Measurements from ENCODE around the gene VDR. TPM values are rescaled to one million over a fixed set of nuclear protein-coding genes. Genes with fewer than 3 reads are reported as not detected.

Gene VDR
- polyA plus RNA-seq, 1 donor (not counting 4 experiments of a cell fraction or from before 2014, with no cell fraction given): 43.3 TPM

GRCh38 chr12:47860873-47861272, 43.9 kb downstream of the VDR start:
- no peak for TF ChIP-seq EZH2 (IDR thresholded peaks at IDR 0.05; ENCODE audit: low read length)
- dilution Hi-C loops (cut with MboI; ENCODE audit: extremely low pct_ligation_motif_present, low sequenced_read_pairs): no loop called here
- FAIRE-seq (no peak), DNase-seq (ENCODE audit: low read depth, low spot score) (no peak)
- Histone ChIP-seq H2AFZ (ENCODE audit: control insufficient read depth, low read length) (no peak overlapping the region), H3K27ac (ENCODE audit: control insufficient read depth, insufficient read depth, low read length) (no peak overlapping the region), H3K79me2 (ENCODE audit: control insufficient read depth, insufficient read depth, low read length) (peaks cover 2% of the 10 kb centered on the region), H3K36me3 (ENCODE audit: control insufficient read depth in 2 of 2, extremely low read depth in 1 of 2, insufficient read depth in 2 of 2, low read length in 2 of 2) (peaks cover 32 to 62% of the 10 kb centered on the region in 2 experiments), H3K27me3 (ENCODE audit: control insufficient read depth, extremely low read depth, insufficient read depth, low read length) (no peaks in the 10 kb centered on the region), H3K4me1 (ENCODE audit: control insufficient read depth, extremely low read depth, insufficient read depth, low read length) (peaks cover 44% of the 10 kb centered on the region), H3K9me3 (ENCODE audit: control insufficient read depth, low read depth, low read length) (no peaks in the 10 kb centered on the region), H3K9ac (ENCODE audit: control insufficient read depth, extremely low read depth, insufficient read depth, low read length) (no peak overlapping the region), H4K20me1 (ENCODE audit: control insufficient read depth, extremely low read depth, insufficient read depth, low read length) (no peaks in the 10 kb centered on the region), H3K4me3 (ENCODE audit: control insufficient read depth in 2 of 3, extremely low read depth in 1 of 3, insufficient read depth in 2 of 3, low read depth in 1 of 3, low read length in 3 of 3) (no peak overlapping the region), H3K9me1 (ENCODE audit: control insufficient read depth, extremely low read depth, insufficient read depth, low read length) (peaks cover 10% of the 10 kb centered on the region), H3K4me2 (ENCODE audit: control insufficient read depth, extremely low read depth, insufficient read depth, low read depth, low read length) (no peak overlapping the region)

- DNase-seq (ENCODE audit: low read depth, low spot score): no peak
- peaks cover 44% of the 10 kb centered on the region for H3K4me1 ChIP-seq (ENCODE audit: control insufficient read depth, extremely low read depth, insufficient read depth, low read length)
- no peak overlapping the region for H2AFZ ChIP-seq (ENCODE audit: control insufficient read depth, low read length)
- TF ChIP-seq CTCF (optimal IDR thresholded peaks at IDR 0.05 in 1 of 3, IDR thresholded peaks at IDR 0.05 in 1 of 3, conservative IDR thresholded peaks at IDR 0.05 in 1 of 3; ENCODE audit: extremely low read depth in 1 of 3, insufficient read depth in 2 of 3, low read length in 3 of 3): no peak
- TF ChIP-seq EZH2 (IDR thresholded peaks at IDR 0.05; ENCODE audit: low read length): no peak
- H3K27me3 ChIP-seq (ENCODE audit: control insufficient read depth, extremely low read depth, insufficient read depth, low read length): no peaks in the 10 kb centered on the region
- dilution Hi-C loops (cut with MboI; ENCODE audit: extremely low pct_ligation_motif_present, low sequenced_read_pairs): no loop called here
- no peaks in the 10 kb centered on the region for H4K20me1 ChIP-seq (ENCODE audit: control insufficient read depth, extremely low read depth, insufficient read depth, low read length)
- H3K9ac ChIP-seq (ENCODE audit: control insufficient read depth, extremely low read depth, insufficient read depth, low read length): no peak overlapping the region
- no peak overlapping the region for H3K4me3 ChIP-seq (ENCODE audit: control insufficient read depth in 2 of 3, extremely low read depth in 1 of 3, insufficient read depth in 2 of 3, low read depth in 1 of 3, low read length in 3 of 3)
- peaks cover 10% of the 10 kb centered on the region for H3K9me1 ChIP-seq (ENCODE audit: control insufficient read depth, extremely low read depth, insufficient read depth, low read length)
- no peaks in the 10 kb centered on the region for H3K9me3 ChIP-seq (ENCODE audit: control insufficient read depth, low read depth, low read length)
- no peak overlapping the region for H3K27ac ChIP-seq (ENCODE audit: control insufficient read depth, insufficient read depth, low read length)
- H3K4me2 ChIP-seq (ENCODE audit: control insufficient read depth, extremely low read depth, insufficient read depth, low read depth, low read length): no peak overlapping the region
- FAIRE-seq: peak; percentile 9
- H3K36me3 ChIP-seq (ENCODE audit: control insufficient read depth in 2 of 2, extremely low read depth in 1 of 2, insufficient read depth in 2 of 2, low read length in 2 of 2): peaks cover 37 to 67% of the 10 kb centered on the region in 2 experiments
- H3K79me2 ChIP-seq (ENCODE audit: control insufficient read depth, insufficient read depth, low read length): peaks cover 2% of the 10 kb centered on the region
Observed at GRCh38 chr12:47860279-47860841, 44.4 kb downstream of the VDR start.
